H1 (cell line): ENCODE results near the gene RHOH. TPM values are rescaled to one million over a fixed set of nuclear protein-coding genes. Genes with fewer than 3 reads are reported as not detected.

Source experiments
- CTCF ChIA-PET: fragments of 300-600 bp; sonication (Branson Sonifier 250); formaldehyde crosslinking; loops from one replicate; lab custom pipeline; 2021; ENCODE audit not compliant: partially characterized antibody; lab: Charles Lee
- POLR2A ChIA-PET: fragments of 300-600 bp; sonication (Branson Sonifier 250); formaldehyde crosslinking; loops from one replicate; lab custom pipeline; 2021; ENCODE audit warnings: inconsistent platforms; ENCODE audit not compliant: partially characterized antibody; lab: Charles Lee
- DNase-seq, 2 experiments: peaks; one replicate each; pipeline versions ENCODE4 v3.0.0 to v3.0.0-alpha.2; 2010 to 2022; ENCODE audit warnings: low spot score in 2 of 2, low read depth in 1 of 2, mixed read lengths in 1 of 2
- FAIRE-seq: peaks from 2 replicates; lab custom pipeline; 2011; peaks lifted over from hg19 to GRCh38; lab: Jason Lieb, UNC
- H2AFZ ChIP-seq: 2 replicates; pipeline ENCODE4 v1.8.1; 2012; ENCODE audit warnings: low read length, inconsistent platforms
- H2AK5ac ChIP-seq: 2 replicates; pipeline ENCODE4 v1.6.1; 2013; ENCODE audit warnings: low read depth, low read length
- H2BK120ac ChIP-seq: replicated peaks from 2 replicates; pipeline ENCODE3; 2013; ENCODE audit warnings: low read depth, low read length, inconsistent platforms
- H2BK12ac ChIP-seq: 2 replicates; pipeline ENCODE4 v1.6.1; 2013; ENCODE audit warnings: low read depth, low read length
- H2BK15ac ChIP-seq: 2 replicates; pipeline ENCODE4 v1.6.1; 2013; ENCODE audit warnings: low read length
- H2BK20ac ChIP-seq: 2 replicates; pipeline ENCODE4 v1.6.1; 2013; ENCODE audit warnings: low read length
- H2BK5ac ChIP-seq: 2 replicates; pipeline ENCODE4 v1.6.1; 2013; ENCODE audit warnings: low read depth, low read length
- H3K14ac ChIP-seq: 2 replicates; pipeline ENCODE4 v1.6.1; 2013; ENCODE audit warnings: inconsistent platforms; ENCODE audit not compliant: insufficient read length
- H3K18ac ChIP-seq: 2 replicates; pipeline ENCODE4 v1.6.1; 2013; ENCODE audit warnings: low read length; ENCODE audit errors: extremely low read depth
- H3K23ac ChIP-seq: 2 replicates; pipeline ENCODE4 v1.6.1; 2013; ENCODE audit warnings: inconsistent platforms; ENCODE audit not compliant: insufficient read length
- H3K23me2 ChIP-seq: 2 replicates; pipeline ENCODE4 v1.6.1; 2013; ENCODE audit warnings: low read depth, low read length
- H3K27ac ChIP-seq: 2 replicates; pipeline ENCODE4 v1.6.1; 2011; ENCODE audit warnings: low read depth, low read length, inconsistent platforms
- H3K27me3 ChIP-seq, 4 experiments: replicated peaks in 1 of 4; 1 replicate in 1 of 4; 2 replicates in 3 of 4; pipeline versions ENCODE4 v1.6.1 to v1.8.1; 2011 to 2013; ENCODE audit warnings: low read length in 3 of 4, mild to moderate bottlenecking in 3 of 4, inconsistent platforms in 2 of 4, mixed read lengths in 2 of 4, moderate library complexity in 1 of 4; ENCODE audit not compliant: control insufficient read depth in 3 of 4, insufficient read depth in 3 of 4; ENCODE audit errors: extremely low read depth in 1 of 4
- H3K36me3 ChIP-seq, 4 experiments: 2 replicates each; pipeline versions ENCODE4 v1.6.1 to v1.8.1; 2011 to 2013; ENCODE audit warnings: mild to moderate bottlenecking in 4 of 4, low read length in 3 of 4, moderate library complexity in 2 of 4, control low read depth in 1 of 4, inconsistent platforms in 1 of 4; ENCODE audit not compliant: insufficient read depth in 4 of 4, control insufficient read depth in 2 of 4
- H3K4ac ChIP-seq: replicated peaks from 2 replicates; pipeline ENCODE3; 2013; ENCODE audit warnings: low read length, low read depth, mixed read lengths, inconsistent platforms; ENCODE audit not compliant: insufficient read length
- H3K4me1 ChIP-seq, 4 experiments: replicated peaks in 1 of 4; 1 replicate in 1 of 4; 2 replicates in 3 of 4; pipeline versions ENCODE4 v1.6.1 to v1.8.1; 2011 to 2013; ENCODE audit warnings: low read length in 3 of 4, inconsistent platforms in 2 of 4, mixed read lengths in 1 of 4; ENCODE audit not compliant: insufficient read depth in 4 of 4, control insufficient read depth in 3 of 4
- H3K4me2 ChIP-seq, 2 experiments: 2 replicates each; pipeline versions ENCODE4 v1.6.1 to v1.8.1; 2011 to 2013; ENCODE audit warnings: low read depth in 2 of 2, low read length in 2 of 2, control low read depth in 1 of 2, inconsistent platforms in 1 of 2, mild to moderate bottlenecking in 1 of 2; ENCODE audit not compliant: insufficient read depth in 1 of 2
- H3K4me3 ChIP-seq, 4 experiments: fragments of 200-600, 300-600 bp in 1 of 4; sonication (generic), shearing (Covaris generic), sonication (Bioruptor Twin) in 1 of 4; 2 replicates each; pipeline versions ENCODE4 v1.5.1 to v1.8.1; 2011 to 2016; ENCODE audit warnings: low read length in 4 of 4, low read depth in 3 of 4, control low read depth in 2 of 4, inconsistent platforms in 2 of 4, mild to moderate bottlenecking in 2 of 4, mixed read lengths in 1 of 4, moderate library complexity in 1 of 4; ENCODE audit not compliant: insufficient read depth in 2 of 4; ENCODE audit errors: extremely low read depth in 1 of 4
- H3K56ac ChIP-seq: replicated peaks from 2 replicates; pipeline ENCODE3; 2013; ENCODE audit warnings: low read depth, mild to moderate bottlenecking, mixed read lengths, low read length, inconsistent platforms; ENCODE audit not compliant: insufficient read length
- H3K79me1 ChIP-seq: 2 replicates; pipeline ENCODE4 v1.6.1; 2013; ENCODE audit warnings: low read depth, low read length, control low read depth
- H3K79me2 ChIP-seq, 2 experiments: 2 replicates each; pipeline versions ENCODE4 v1.6.1 to v1.8.1; 2012 to 2013; ENCODE audit warnings: low read length in 2 of 2, mild to moderate bottlenecking in 2 of 2, inconsistent platforms in 1 of 2; ENCODE audit not compliant: insufficient read depth in 2 of 2, control insufficient read depth in 1 of 2
- H3K9ac ChIP-seq, 4 experiments: replicated peaks in 1 of 4; 1 replicate in 1 of 4; 2 replicates in 3 of 4; pipeline versions ENCODE4 v1.6.1 to v1.8.1; 2011 to 2013; ENCODE audit warnings: low read depth in 3 of 4, low read length in 3 of 4, control low read depth in 2 of 4, mild to moderate bottlenecking in 2 of 4, moderate library complexity in 2 of 4, inconsistent platforms in 1 of 4; ENCODE audit errors: extremely low read depth in 1 of 4
- H3K9me3 ChIP-seq, 2 experiments: 2 replicates each; pipeline versions ENCODE4 v1.6.1 to v1.8.1; 2012 to 2013; ENCODE audit warnings: mild to moderate bottlenecking in 2 of 2, moderate library complexity in 2 of 2, control low read depth in 1 of 2, inconsistent platforms in 1 of 2, low read depth in 1 of 2, low read length in 1 of 2, mixed read lengths in 1 of 2; ENCODE audit not compliant: insufficient read depth in 2 of 2
- H4K20me1 ChIP-seq, 2 experiments: replicated peaks in 1 of 2; 2 replicates each; pipeline versions ENCODE3 to v1.8.1; 2011 to 2013; ENCODE audit warnings: inconsistent platforms in 2 of 2, low read length in 2 of 2, mild to moderate bottlenecking in 1 of 2; ENCODE audit not compliant: insufficient read depth in 2 of 2, control insufficient read depth in 1 of 2
- H4K5ac ChIP-seq: 2 replicates; pipeline ENCODE4 v1.6.1; 2013; ENCODE audit warnings: low read length, low read depth, mixed read lengths, inconsistent platforms; ENCODE audit not compliant: insufficient read length
- H4K8ac ChIP-seq: 2 replicates; pipeline ENCODE4 v1.8.0; 2013; ENCODE audit warnings: mild to moderate bottlenecking, moderate library complexity, low read length, inconsistent platforms; ENCODE audit not compliant: insufficient read depth; ENCODE audit errors: extremely low read depth
- H4K91ac ChIP-seq: replicated peaks from 2 replicates; pipeline ENCODE3; 2013; ENCODE audit warnings: low read length, mixed read lengths, inconsistent platforms; ENCODE audit not compliant: insufficient read length
- EP300 ChIP-seq, 2 experiments: IDR thresholded peaks; 1 replicate in 1 of 2; 2 replicates in 1 of 2; pipeline ENCODE4 v1.6.1; 2011 to 2012; ENCODE audit warnings: low read depth in 2 of 2, low read length in 2 of 2, mild to moderate bottlenecking in 2 of 2, borderline replicate concordance in 1 of 2, inconsistent platforms in 1 of 2, moderate library complexity in 1 of 2
- KDM1A ChIP-seq: fragments of 200-600, 300-600 bp; sonication (generic); IDR thresholded peaks from 2 replicates; pipeline ENCODE4 v1.7.1; 2016; ENCODE audit warnings: mild to moderate bottlenecking, low read length, borderline replicate concordance
- POLR2AphosphoS5 ChIP-seq: IDR thresholded peaks from 2 replicates; pipeline ENCODE4 v1.6.1; 2011; ENCODE audit warnings: low read depth, low read length
- POU5F1 ChIP-seq: IDR thresholded peaks from 2 replicates; pipeline ENCODE4 v1.6.1; 2011; ENCODE audit warnings: low read depth, mild to moderate bottlenecking, low read length, moderate library complexity
- RBBP5 ChIP-seq: IDR thresholded peaks from 2 replicates; pipeline ENCODE4 v1.7.1; 2012; ENCODE audit warnings: low read depth, mild to moderate bottlenecking, inconsistent platforms, low read length, moderate library complexity, borderline replicate concordance
- TAF1 ChIP-seq: IDR thresholded peaks from 2 replicates; pipeline ENCODE4 v1.6.1; 2011; ENCODE audit warnings: mild to moderate bottlenecking, low read depth, low read length
- WGBS, 2 experiments: shearing (Covaris generic) in 1 of 2; methylation state at CpG; one replicate each; pipeline versions ENCODE4 v1.1.6 to v1.1.7; 2013 to 2015; ENCODE audit warnings: low lambda C conversion rate in 2 of 2, mixed read lengths in 2 of 2, inconsistent platforms in 1 of 2, low coverage in 1 of 2, missing lambda C conversion rate in 1 of 2; ENCODE audit not compliant: insufficient replicate concordance in 2 of 2, insufficient coverage in 1 of 2, insufficient read length in 1 of 2; ENCODE audit errors: extremely low coverage in 1 of 2, missing lambda C conversion rate in 1 of 2; 5-methylcytosine and 5-hydroxymethylcytosine counted together
- polyA plus RNA-seq, 7 experiments: library from polyadenylated mRNA; depleted of rRNA in 3 of 7; stranded (reverse) in 5 of 7; unstranded in 2 of 7; fragments of >200 nt in 5 of 7; fragments of 200-250 nt in 2 of 7; gene quantifications; 1 replicate in 5 of 7; 2 replicates in 1 of 7; 4 replicates in 1 of 7; pipeline versions ENCODE4 v1.2.1 to v1.2.3, GENCODE V29; 2011 to 2013; ENCODE audit warnings: missing spikeins in 2 of 7, mixed read lengths in 2 of 7
- total RNA-seq: library from RNA; stranded (reverse); fragmentation: NEBNext Ultra II Directional; extraction: Animal tissue kit (Norgen Biotek cat#: 25700); gene quantifications from 2 replicates; pipeline ENCODE4 v1.2.1, GENCODE V29; 2021

The RHOH gene
- total and polyA plus RNA-seq, 2 of the 8 experiments (the other 6 are each of a cell fraction or from before 2014, with no cell fraction given) = 5.9 to 6.9 TPM

DNA sequence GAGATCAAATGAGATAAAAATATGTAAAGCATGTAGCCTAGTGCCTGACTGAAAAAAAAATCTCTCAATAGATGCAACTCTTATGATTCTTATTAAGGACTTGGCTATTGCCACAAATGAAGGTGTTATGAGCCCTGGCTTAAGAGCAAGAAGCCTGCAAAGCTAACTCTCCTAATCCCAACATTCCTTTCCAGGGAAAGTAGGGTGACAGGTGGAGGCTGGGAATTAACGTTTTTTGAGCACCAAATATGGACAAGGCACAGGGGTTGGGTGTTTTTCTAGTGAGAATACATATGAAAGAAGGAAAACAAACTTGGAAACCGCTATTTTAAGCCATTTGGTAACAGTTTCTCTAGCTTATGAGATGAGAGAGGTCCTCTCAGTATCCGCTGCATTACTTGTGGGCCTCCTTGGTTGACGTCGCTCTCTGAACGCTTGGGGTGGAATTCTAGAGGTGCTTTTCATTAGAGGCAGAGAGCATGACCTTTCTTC, 2.4 kb downstream of the RHOH start:
- no peak overlapping the region for H4K8ac ChIP-seq
- ChIA-PET POLR2A (interaction anchor here (1.4 to 1.5 kb wide), 2 partner anchors 10 to 14 kb away, joined by 3 to 4 read pairs; no protein-coding TSS in a partner anchor), CTCF (interaction anchor here (0.7 to 1.1 kb wide), 3 partner anchors 47 to 387 kb away, joined by 3 to 4 read pairs (median 3); no protein-coding TSS in a partner anchor)
- H3K4me2 ChIP-seq = no peak overlapping the region; a peak in 2 of 4 replicates
- H2AFZ ChIP-seq = no peak overlapping the region
- H2BK120ac ChIP-seq = no peak overlapping the region
- H2BK15ac ChIP-seq = no peak overlapping the region
- H3K4ac ChIP-seq = no peak overlapping the region
- no peak overlapping the region for H4K91ac ChIP-seq
- H4K20me1 ChIP-seq = no peaks in the 10 kb centered on the region
- no peak for TF ChIP-seq RBBP5
- no peak for TF ChIP-seq POLR2AphosphoS5
- no peak for TF ChIP-seq KDM1A
- TF ChIP-seq POU5F1 = no peak
- TF ChIP-seq TAF1 = no peak
- no peak for TF ChIP-seq EP300 (IDR thresholded peaks at IDR 0.05; ENCODE audit: borderline replicate concordance in 1 of 2, low read depth in 2 of 2, low read length in 2 of 2)
- no peak overlapping the region for H3K9ac ChIP-seq
- no peaks in the 10 kb centered on the region; the same call in 1 of the 2 replicates for H3K23me2 ChIP-seq
- 85% methylated on average over 6 of the region's 6 CpGs; no CpG with 5 or more reads in 1 of the 2 experiments for WGBS, 2 experiments
- no peaks in the 10 kb centered on the region for H3K36me3 ChIP-seq
- H2BK12ac ChIP-seq = no peak overlapping the region
- FAIRE-seq (no peak), DNase-seq (no peak)
- H3K9me3 ChIP-seq = no peaks in the 10 kb centered on the region
- no peak overlapping the region for H2BK5ac ChIP-seq
- H3K4me1 ChIP-seq = peaks cover 5 to 26% (median 13%) of the 10 kb centered on the region in 4 experiments
- H3K79me2 ChIP-seq = peaks cover 0 to 23% of the 10 kb centered on the region in 2 experiments; a peak in 1 of 4 replicates
- no peaks in the 10 kb centered on the region for H3K79me1 ChIP-seq
- H2AK5ac ChIP-seq = no peak overlapping the region
- no peak overlapping the region for H3K27ac ChIP-seq
- H3K27me3 ChIP-seq = no peaks in the 10 kb centered on the region
- H4K5ac ChIP-seq = no peak overlapping the region
- no peak overlapping the region for H2BK20ac ChIP-seq
- no peak overlapping the region for H3K56ac ChIP-seq
- H3K23ac ChIP-seq = no peak overlapping the region
- no peak overlapping the region for H3K18ac ChIP-seq
- H3K4me3 ChIP-seq = no peak overlapping the region
- H3K14ac ChIP-seq = no peak overlapping the region
